H1 (cell line): ENCODE measurements around the gene ITPKA. TPM values are rescaled to one million over a fixed set of nuclear protein-coding genes. Genes with fewer than 3 reads are reported as not detected.

Source experiments
- KDM4A ChIP-seq: IDR thresholded peaks from one replicate; pipeline ENCODE4 v1.7.1; 2012; ENCODE audit warnings: low read depth, mild to moderate bottlenecking, moderate library complexity, low read length, inconsistent platforms; ENCODE audit not compliant: severe bottlenecking
- RBBP5 ChIP-seq: IDR thresholded peaks from 2 replicates; pipeline ENCODE4 v1.7.1; 2012; ENCODE audit warnings: low read depth, mild to moderate bottlenecking, inconsistent platforms, low read length, moderate library complexity, borderline replicate concordance
- RXRA ChIP-seq: IDR thresholded peaks from 2 replicates; pipeline ENCODE4 v1.6.1; 2011; ENCODE audit warnings: low read depth, mild to moderate bottlenecking, low read length, moderate library complexity; ENCODE audit not compliant: insufficient read depth
- polyA plus RNA-seq, 7 experiments: library from polyadenylated mRNA; depleted of rRNA in 3 of 7; stranded (reverse) in 5 of 7; unstranded in 2 of 7; fragments of >200 nt in 5 of 7; fragments of 200-250 nt in 2 of 7; gene quantifications; 1 replicate in 5 of 7; 2 replicates in 1 of 7; 4 replicates in 1 of 7; pipeline versions ENCODE4 v1.2.1 to v1.2.3, GENCODE V29; 2011 to 2013; ENCODE audit warnings: missing spikeins in 2 of 7, mixed read lengths in 2 of 7
- total RNA-seq: library from RNA; stranded (reverse); fragmentation: NEBNext Ultra II Directional; extraction: Animal tissue kit (Norgen Biotek cat#: 25700); gene quantifications from 2 replicates; pipeline ENCODE4 v1.2.1, GENCODE V29; 2021

Gene ITPKA
- total and polyA plus RNA-seq, 2 of the 8 experiments (the other 6 are each of a cell fraction or from before 2014, with no cell fraction given) = 0.39 to 0.99 TPM

- TF ChIP-seq RBBP5 = 0 out of 2 replicates have a peak, but pooled peaks have one; percentile 21
- peak; percentile 80 for TF ChIP-seq KDM4A
- TF ChIP-seq RXRA = no peak
These were observed at the start of gene ITPKA (continued) for GRCh38 chr15:41493205-41493901.
